Activated CD8-positive, alpha-beta memory T cell treated with anti-CD3 and anti-CD28 coated beads, Interleukin-2, amount 10 ng/mL, durations not matched to agents 7 days and 5 days (primary cell): Measurements from ENCODE around the gene CARHSP1. TPM values are rescaled to one million over a fixed set of nuclear protein-coding genes. Genes with fewer than 3 reads are reported as not detected.

Experiments
- total RNA-seq, 2 experiments: library from RNA; stranded (reverse); gene quantifications; one replicate each; pipeline ENCODE4 v1.2.3, GENCODE V29; 2021

Gene CARHSP1
- total RNA-seq, 2 experiments from 2014 or later: 142 to 176 TPM

Other genes with a start within 250 kb of the CARHSP1 start
- 10 to 100 TPM; 29.5 to 40.0 TPM for gene METTL22, start 247.3 kb downstream of the CARHSP1 start, total RNA-seq
- gene ABAT, start 194.4 kb downstream of the CARHSP1 start, total RNA-seq: 1 to 10 TPM; 4.0 to 7.8 TPM
- gene TMEM186, start 71.4 kb downstream of the CARHSP1 start, total RNA-seq: 10 to 100 TPM; 14.0 to 16.1 TPM
- gene PMM2, start 71.2 kb downstream of the CARHSP1 start, total RNA-seq: 10 to 100 TPM; 36.4 to 47.1 TPM
- gene LITAFD, start 13.3 kb upstream of the CARHSP1 start, total RNA-seq: not detected
- 100 to 1,000 TPM; 159 to 179 TPM for gene USP7, start 94.9 kb upstream of the CARHSP1 start, total RNA-seq
- 10 to 100 TPM; 52.3 to 63.8 TPM for gene HAPSTR1, start 222.6 kb upstream of the CARHSP1 start, total RNA-seq